Measurements from ENCODE around the gene USP54.

DNA sequence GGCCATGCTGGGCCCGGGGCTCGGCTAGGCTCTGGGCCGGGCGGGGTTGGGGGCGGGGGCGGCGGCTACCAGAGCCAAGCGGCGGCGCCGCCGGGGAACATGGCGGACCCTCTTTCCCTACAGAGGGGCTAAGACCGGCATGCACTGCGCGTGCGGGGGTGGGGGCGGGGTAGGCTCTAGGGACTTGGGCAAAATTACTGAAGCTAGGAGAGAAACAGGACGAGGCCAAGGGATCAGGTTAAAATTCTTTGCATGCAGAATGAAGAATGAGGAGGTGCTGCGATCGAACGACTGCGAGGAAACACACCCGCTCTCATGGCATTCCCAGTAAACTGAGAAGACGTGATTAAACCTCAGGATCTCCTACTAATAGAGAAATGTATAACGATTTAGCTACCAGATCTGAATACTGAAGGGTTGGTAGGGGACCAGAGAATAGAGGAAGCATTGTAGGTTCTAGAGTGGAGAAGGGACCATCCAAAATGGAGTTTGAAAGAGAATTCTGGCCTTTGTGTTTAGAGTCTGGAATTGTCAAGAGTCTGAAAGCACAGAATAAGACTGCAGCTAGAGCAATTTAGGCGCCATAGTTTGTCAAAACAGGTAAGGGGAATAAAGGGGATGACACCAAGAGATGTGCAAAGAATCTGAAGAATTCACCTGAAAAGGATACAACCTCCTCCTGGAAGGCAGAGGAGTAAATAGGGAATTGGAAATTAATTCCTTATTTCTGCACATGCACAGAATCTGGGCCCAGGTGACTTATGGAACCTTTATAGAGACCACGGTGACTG, 95.1 kb downstream of the USP54 start, which contains the start of gene PPP3CB:
- TF ChIP-seq, protein P1, sequence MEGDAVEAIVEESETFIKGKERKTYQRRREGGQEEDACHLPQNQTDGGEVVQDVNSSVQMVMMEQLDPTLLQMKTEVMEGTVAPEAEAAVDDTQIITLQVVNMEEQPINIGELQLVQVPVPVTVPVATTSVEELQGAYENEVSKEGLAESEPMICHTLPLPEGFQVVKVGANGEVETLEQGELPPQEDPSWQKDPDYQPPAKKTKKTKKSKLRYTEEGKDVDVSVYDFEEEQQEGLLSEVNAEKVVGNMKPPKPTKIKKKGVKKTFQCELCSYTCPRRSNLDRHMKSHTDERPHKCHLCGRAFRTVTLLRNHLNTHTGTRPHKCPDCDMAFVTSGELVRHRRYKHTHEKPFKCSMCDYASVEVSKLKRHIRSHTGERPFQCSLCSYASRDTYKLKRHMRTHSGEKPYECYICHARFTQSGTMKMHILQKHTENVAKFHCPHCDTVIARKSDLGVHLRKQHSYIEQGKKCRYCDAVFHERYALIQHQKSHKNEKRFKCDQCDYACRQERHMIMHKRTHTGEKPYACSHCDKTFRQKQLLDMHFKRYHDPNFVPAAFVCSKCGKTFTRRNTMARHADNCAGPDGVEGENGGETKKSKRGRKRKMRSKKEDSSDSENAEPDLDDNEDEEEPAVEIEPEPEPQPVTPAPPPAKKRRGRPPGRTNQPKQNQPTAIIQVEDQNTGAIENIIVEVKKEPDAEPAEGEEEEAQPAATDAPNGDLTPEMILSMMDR (IDR thresholded peaks at IDR 0.05): no peak
- TF ChIP-seq POLR2A (IDR thresholded peaks at IDR 0.05) (no peak), POLR2AphosphoS5 (IDR thresholded peaks at IDR 0.05) (no peak)

All from breast epithelium (tissue), 3 donors.